Left forelimb (tissue), 1 donor: ENCODE measurements around the gene JUN.

Experiments
- DNase-seq: peaks from one replicate; pipeline ENCODE4 v3.0.0-alpha.2; 2018; ENCODE audit warnings: low spot score

Gene JUN

GRCh38 chr1:58783090-58783992 is 506 bp downstream of the JUN start:
- peak; percentile 85 for DNase-seq

DNA sequence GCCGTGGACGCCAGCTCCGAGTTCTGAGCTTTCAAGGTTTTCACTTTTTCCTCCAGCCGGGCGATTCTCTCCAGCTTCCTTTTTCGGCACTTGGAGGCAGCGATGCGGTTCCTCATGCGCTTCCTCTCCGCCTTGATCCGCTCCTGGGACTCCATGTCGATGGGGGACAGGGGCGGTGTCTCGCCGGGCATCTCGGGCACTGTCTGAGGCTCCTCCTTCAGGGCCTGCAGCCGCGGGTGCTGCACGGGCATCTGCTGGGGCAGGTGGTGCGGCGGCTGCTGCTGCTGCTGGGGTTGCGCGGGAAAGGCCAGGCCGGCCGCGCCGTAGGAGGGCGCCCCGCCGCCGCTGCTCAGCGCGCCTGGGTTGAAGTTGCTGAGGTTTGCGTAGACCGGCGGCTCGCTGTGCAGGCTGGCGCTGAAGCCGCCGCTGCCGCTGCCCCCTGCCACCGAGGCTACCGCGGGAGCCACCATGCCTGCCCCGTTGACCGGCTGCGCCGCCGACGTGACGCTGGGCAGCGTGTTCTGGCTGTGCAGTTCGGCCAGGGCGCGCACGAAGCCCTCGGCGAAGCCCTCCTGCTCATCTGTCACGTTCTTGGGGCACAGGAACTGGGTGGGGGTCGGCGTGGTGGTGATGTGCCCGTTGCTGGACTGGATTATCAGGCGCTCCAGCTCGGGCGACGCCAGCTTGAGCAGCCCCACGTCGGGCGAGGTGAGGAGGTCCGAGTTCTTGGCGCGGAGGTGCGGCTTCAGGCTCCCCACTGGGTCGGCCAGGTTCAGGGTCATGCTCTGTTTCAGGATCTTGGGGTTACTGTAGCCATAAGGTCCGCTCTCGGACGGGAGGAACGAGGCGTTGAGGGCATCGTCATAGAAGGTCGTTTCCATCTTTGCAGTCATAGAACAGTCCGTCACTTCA is 1.4 kb downstream of the JUN start:
- peak; percentile 78 for DNase-seq

GRCh38 chr1:58781541-58782177 is 2.2 kb downstream of the JUN start:
- DNase-seq = peak; percentile 86

DNA sequence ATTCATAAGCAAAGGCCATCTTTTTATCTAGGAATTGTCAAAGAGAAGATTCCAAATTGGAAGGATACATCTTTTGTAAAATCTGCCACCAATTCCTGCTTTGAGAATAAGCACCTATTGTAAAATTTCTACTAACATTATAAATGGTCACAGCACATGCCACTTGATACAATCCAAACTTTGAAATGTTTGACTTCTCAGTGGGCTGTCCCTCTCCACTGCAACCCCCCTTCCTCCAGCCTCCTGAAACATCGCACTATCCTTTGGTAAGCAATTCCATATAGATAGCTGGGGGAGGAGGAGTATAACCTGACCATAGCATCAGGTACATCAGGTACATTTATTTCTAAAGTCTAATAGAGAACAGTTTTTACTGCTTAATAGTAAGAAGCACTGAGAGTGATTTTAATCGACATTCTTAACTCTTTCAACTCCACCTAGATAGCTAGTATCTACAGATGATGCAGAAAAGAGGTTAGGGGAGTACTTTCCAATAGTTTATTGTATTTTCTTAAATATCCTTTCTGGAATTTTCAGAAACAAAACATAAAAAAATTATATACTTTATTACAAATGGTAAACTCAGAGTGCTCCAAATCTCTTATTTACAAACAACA is 2.9 kb downstream of the JUN start:
- no peak for DNase-seq

DNA sequence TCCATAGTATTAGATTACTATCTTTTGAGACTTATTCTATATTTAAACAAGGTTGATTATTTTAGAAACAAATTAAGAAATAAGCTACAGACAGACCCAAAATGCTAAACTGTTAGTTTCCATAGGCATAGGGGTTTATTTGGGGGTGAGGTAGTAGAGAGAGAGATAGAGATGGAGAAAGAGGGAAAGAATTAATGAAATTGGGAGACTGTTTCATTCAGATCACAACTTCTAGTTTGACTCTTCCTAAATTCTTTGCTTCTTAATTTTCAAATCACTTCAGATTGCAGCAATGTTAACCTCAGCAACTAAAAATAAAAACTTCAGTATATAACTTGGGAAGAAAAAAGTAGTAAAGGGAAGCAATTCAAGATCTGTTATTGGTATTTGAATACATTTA is 3.4 kb downstream of the JUN start:
- no peak for DNase-seq

GRCh38 chr1:58779801-58780382 is 4.0 kb downstream of the JUN start:
- no peak for DNase-seq

- DNase-seq = no peak
These were observed 4.6 kb downstream of the JUN start for GRCh38 chr1:58779059-58779754.

DNA sequence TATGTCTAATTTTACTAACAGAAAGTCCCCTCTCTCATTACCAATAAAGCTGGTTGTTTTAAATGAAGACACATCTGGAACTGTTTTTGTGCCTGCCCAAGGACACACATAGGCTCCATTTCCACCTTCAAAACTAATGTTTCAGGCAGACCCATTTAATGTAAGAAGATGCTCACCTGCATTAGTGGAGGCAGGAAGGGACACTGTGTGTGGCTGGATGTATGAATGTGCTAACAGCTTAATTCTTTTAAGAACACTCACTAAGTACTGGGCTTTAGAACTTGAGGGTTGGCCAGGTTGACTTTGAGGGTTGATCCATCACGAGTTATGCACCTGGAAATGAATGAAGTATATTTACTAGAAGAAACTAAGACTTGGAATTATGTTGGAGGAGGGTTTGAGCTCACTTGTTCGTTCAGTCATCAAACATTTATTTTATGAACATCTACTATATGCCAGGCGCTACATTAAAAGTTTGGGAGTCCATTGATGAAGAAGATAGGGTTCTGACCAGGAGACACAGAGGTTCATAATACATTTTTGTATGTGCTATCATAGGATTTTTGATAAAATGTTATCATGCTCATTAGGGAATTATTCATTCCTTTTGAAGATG is 5.4 kb downstream of the JUN start:
- DNase-seq = no peak

- no peak for DNase-seq
These were observed 9.8 kb downstream of the JUN start for GRCh38 chr1:58774027-58774426.

GRCh38 chr1:58773406-58773840 is 10.4 kb downstream of the JUN start:
- no peak for DNase-seq

DNA sequence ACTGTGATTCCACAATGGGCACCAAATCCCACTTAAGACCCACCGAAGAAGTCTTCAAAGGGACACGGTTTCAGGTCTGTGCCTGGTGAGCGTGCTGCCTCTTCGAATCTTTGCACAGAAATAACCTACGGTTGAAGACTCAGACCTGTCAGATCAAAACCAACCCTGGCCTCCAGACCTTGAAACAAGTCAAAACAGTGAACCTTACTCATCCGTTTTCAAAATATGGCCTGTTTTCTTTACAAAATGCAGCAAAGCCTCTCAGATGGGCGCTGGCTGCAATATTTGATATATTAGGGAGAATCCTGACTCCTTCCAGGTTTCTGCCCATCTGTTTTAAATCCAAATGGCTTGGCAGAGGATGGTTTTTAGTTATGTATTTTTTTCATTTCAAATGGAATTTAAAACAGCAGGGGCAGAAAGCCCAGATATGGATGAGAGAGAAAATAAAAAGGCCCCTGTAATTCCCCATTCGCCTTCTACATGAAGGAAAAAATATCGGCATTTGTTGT is 14.0 kb downstream of the JUN start:
- DNase-seq = no peak

DNA sequence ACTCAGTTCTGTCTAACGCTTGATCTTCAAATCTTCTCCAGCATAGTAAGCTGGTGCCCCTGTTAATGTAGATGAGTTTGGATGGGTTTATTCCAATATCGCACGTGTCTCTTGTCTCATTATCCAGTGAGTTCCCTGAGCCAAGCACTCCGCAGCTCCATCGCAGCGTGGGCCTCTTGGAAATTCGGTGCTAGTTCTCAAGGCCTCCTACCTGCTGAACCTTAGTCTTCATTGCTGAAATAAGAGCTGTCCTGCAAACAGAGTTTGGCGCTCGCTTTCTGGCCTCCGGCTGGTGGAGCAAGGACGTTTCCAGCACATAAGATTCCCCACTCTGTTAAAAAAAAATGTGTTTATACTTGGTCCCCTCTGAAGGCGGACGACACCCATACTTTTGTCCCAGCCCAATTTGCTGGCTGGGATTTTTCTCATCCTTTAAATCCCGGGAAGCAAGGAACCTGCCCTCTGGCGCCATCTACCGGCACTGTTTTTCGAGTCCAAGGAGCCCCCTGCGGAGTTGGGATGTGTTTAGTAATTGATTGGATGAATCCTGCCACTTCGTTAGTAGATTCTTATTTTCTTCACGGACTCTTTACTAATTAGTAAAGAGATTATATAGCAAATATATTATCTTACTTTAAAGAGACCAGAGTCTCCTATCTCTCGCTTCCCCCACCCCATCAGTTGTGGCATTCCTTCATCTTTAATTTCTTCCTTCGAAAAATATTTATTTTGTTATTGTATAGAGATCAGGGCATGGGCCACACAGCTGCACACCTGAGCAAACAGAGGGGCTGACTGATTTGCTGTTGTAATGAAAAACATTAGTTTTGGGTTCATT is 14.7 kb downstream of the JUN start:
- DNase-seq = peak; percentile 73

DNA sequence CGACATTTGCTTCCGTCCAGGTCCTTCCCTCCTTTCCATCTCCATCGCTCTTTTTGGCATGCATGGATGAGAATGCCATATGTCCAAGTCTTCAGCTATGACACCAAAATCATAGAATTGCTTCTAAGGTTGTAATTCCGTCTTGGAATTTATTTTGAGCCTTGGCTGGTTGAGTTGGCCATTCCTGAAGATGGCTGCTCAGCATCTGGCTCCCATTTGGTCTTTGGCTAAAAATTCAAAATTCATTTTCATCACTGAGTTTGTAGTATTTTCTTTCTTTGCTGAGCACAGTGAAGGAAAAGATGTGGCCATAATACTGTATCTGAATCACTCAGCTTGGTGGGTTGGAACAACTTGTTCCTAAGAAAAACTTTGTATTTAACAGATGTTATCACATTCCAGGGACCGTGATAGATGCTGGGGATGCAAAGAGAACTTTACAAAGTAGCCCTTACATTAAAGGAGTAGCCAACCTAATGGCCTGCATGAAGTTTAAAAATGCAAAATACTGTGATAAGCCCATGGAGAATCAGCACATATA is 15.6 kb downstream of the JUN start:
- no peak for DNase-seq

GRCh38 chr1:58767143-58767542 is 16.7 kb downstream of the JUN start:
- DNase-seq = no peak

GRCh38 chr1:58765441-58765840 is 18.4 kb downstream of the JUN start:
- DNase-seq = no peak

- no peak for DNase-seq
These were observed 18.8 kb downstream of the JUN start for GRCh38 chr1:58765006-58765405.

DNA sequence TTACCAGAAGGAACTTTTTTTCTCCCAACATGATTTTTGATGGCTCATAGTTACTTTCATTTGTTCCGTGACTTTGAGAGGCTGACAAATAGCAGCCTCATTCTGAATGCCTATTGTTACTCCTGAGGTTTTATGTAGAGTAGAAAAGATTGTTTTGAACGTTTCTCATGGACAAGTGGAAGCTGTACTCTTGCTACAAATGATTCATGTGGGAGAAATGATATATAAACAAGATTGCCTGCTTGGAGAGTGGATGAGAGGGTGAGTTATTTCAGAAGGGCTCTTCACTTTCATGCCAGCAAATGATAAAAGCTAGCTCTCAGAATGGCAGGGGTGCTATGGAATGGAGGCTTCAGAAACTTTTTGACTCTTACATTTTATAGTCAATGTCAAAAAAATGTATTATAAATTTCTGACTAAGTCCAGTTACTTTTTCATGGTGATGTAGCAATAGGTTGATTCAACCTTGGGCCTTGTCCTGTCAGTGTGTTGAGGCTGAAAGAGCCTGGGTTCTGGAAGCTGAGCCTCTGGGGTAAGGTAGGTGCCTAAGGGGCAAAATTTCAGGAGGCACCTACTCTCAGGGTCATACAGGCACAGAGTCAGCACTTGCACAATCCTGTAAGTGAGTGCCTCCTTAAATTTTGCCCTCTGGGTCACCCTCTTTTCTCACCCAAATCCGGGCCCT is 19.4 kb downstream of the JUN start:
- no peak for DNase-seq

DNA sequence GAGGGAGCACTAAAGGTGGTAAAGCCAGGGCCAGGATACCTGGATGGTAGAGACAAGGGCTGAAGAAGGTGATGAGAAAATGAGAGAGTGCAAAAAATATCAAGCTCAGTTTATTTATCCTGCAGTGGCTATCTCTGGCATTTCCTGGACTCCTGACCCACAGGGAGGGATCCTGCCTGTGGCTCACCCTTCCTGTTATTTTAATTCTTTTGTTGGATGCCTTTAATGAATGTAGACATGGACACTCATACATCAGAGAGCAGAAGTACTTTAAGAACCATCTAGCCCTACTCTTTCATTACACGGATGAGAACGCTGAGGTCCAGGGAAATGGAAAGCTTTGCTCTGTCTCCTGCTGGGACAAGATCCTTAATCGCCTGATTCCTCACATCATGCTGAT is 20.6 kb downstream of the JUN start:
- no peak for DNase-seq
